ENCODE results near the gene MARK1. TPM values are rescaled to one million over a fixed set of nuclear protein-coding genes. Genes with fewer than 3 reads are reported as not detected.

MARK1 gene
- total RNA-seq, 2 experiments from 2014 or later = not detected

- peaks cover 4% of the 10 kb centered on the region for H3K4me1 Mint-ChIP-seq (ENCODE audit: low read depth)
- CTCF ChIA-PET = interaction anchor here (1.9 kb wide), 1 partner anchor 48 kb away, joined by 6 read pairs; no protein-coding TSS in a partner anchor
These were observed 157.9 kb downstream of the MARK1 start for GRCh38 chr1:220685879-220686278.

DNA sequence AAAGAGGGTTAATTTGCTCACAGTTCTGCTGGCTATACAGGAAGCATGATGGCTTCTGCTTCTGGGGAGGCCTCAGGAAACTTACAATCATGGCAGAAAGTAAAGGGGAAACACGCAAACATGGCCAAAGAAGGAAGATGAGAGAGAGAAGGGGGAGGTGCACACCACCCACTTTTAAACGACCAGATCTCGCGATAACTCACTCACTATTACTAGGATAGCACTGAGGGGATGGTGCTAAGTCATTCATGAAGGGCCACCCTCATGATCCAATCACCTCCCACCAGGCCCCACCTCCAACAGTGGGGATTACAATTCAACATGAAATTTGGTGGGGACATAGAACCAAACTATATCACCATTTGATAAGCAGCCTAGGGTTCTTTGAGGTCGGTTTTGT, 159.9 kb downstream of the MARK1 start:
- H3K4me1 Mint-ChIP-seq (ENCODE audit: low read depth) = peaks cover 4% of the 10 kb centered on the region
- H3K9me3 Mint-ChIP-seq = no peaks in the 10 kb centered on the region
- H3K27ac Mint-ChIP-seq = no peak overlapping the region
- CTCF ChIA-PET = no interaction called here
- intact Hi-C loops (cut with micrococcal nuclease) = no loop called here
- no peaks in the 10 kb centered on the region for H3K36me3 Mint-ChIP-seq (ENCODE audit: low read depth)
- no peak overlapping the region for H3K4me3 Mint-ChIP-seq
- peaks cover 5% of the 10 kb centered on the region for H3K27me3 Mint-ChIP-seq (ENCODE audit: low read depth)
- no peak for DNase-seq

More at GRCh38 chr1:220685879-220686278, 157.9 kb downstream of the MARK1 start:
- no peaks in the 10 kb centered on the region for H3K9me3 Mint-ChIP-seq
- H3K27ac Mint-ChIP-seq = no peak overlapping the region
- H3K36me3 Mint-ChIP-seq (ENCODE audit: low read depth) = no peaks in the 10 kb centered on the region
- intact Hi-C loops (cut with micrococcal nuclease) = no loop called here
- peaks cover 2% of the 10 kb centered on the region for H3K27me3 Mint-ChIP-seq (ENCODE audit: low read depth)
- H3K4me3 Mint-ChIP-seq = no peak overlapping the region
- DNase-seq = no peak

DNA sequence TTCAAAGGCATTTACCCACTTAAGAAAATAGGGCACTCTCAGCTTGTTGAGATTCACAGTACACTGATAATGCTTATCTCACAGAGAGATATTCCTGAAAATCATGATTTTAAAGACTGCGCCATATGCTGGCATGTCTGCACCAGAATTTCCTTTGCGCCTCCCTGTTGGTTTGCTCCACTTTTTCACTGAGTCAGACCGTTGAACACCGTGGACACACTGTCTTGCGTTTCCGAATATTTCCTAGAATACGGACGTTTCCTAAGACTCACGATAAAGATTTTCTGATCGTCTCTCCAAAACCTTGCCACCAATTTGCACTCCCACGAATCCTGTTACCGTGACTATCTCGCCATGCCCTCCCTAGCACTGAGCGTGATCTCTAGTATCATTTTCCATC, 161.7 kb downstream of the MARK1 start:
- no peaks in the 10 kb centered on the region for H3K36me3 Mint-ChIP-seq (ENCODE audit: low read depth)
- no peaks in the 10 kb centered on the region for H3K9me3 Mint-ChIP-seq
- no peak for DNase-seq
- intact Hi-C loops (cut with micrococcal nuclease) = loop anchor here (1.0 kb wide), 2 partner anchors 44 to 87 kb away; no protein-coding TSS in a partner anchor
- H3K4me3 Mint-ChIP-seq = peak overlapping the region; percentile 81
- H3K27ac Mint-ChIP-seq = no peak overlapping the region
- H3K4me1 Mint-ChIP-seq (ENCODE audit: low read depth) = peaks cover 4% of the 10 kb centered on the region
- CTCF ChIA-PET = interaction anchor here (0.9 to 1.6 kb wide), 3 partner anchors 14 to 87 kb away, joined by 3 to 6 read pairs (median 5); no protein-coding TSS in a partner anchor
- peaks cover 5% of the 10 kb centered on the region for H3K27me3 Mint-ChIP-seq (ENCODE audit: low read depth)

- no peaks in the 10 kb centered on the region for H3K36me3 Mint-ChIP-seq (ENCODE audit: low read depth)
- peaks cover 5% of the 10 kb centered on the region for H3K27me3 Mint-ChIP-seq (ENCODE audit: low read depth)
- peak within 1 kb of the TSS; percentile 81 for H3K4me3 Mint-ChIP-seq
- DNase-seq = peak; percentile 77
- no peaks in the 10 kb centered on the region for H3K9me3 Mint-ChIP-seq
- H3K27ac Mint-ChIP-seq = no peak within 1 kb of the TSS
- intact Hi-C loops (cut with micrococcal nuclease) = loop anchor here (1.0 kb wide), 2 partner anchors 43 to 86 kb away; no protein-coding TSS in a partner anchor
- H3K4me1 Mint-ChIP-seq (ENCODE audit: low read depth) = peaks cover 4% of the 10 kb centered on the region
- CTCF ChIA-PET = interaction anchor here (0.9 to 1.1 kb wide), 3 partner anchors 12 to 86 kb away, joined by 3 to 6 read pairs (median 6); no protein-coding TSS in a partner anchor
These were observed 162.5 kb downstream of the MARK1 start, which contains the start of gene C1orf115 for GRCh38 chr1:220690140-220691052. TSS of gene C1orf115 (plus strand) at chr1:220690363. CDS start at chr1:220690403, 40 bp downstream.

DNA sequence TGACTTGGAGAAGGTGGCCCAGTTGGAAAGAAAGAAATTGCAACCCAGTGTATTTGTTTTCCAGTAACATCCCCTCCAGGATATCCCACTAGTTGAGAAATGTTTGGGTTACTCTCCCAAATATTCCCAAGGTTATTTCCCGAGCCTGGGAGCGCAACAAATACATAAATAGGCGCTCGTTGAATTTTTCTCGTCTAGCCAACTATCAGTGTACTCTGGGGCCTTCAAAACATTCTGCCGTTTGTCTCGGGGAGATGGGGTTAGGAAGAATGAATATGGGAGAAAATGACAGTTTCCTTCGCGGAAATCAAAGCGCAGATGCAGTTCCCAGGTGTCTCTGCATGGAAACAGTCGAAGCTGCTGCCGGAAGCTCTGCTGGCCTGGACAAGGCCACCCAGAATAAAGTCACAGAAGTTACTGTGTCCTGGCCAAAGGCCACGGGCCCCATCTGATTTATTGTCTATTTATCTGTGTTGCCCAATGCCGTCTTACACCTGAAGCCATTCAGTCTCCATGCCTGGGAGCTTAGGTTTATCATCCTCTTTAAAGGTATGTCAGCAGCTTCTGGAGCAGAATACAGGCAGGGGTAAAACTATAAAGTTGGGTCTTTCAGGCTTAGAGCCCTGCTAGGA, 163.2 kb downstream of the MARK1 start:
- no peak overlapping the region for H3K27ac Mint-ChIP-seq
- intact Hi-C loops (cut with micrococcal nuclease) = no loop called here
- no peaks in the 10 kb centered on the region for H3K36me3 Mint-ChIP-seq (ENCODE audit: low read depth)
- H3K27me3 Mint-ChIP-seq (ENCODE audit: low read depth) = peaks cover 5% of the 10 kb centered on the region
- peaks cover 4% of the 10 kb centered on the region for H3K4me1 Mint-ChIP-seq (ENCODE audit: low read depth)
- H3K4me3 Mint-ChIP-seq = peak overlapping the region; percentile 51
- H3K9me3 Mint-ChIP-seq = no peaks in the 10 kb centered on the region
- DNase-seq = no peak
- CTCF ChIA-PET = interaction anchor here (0.9 to 1.3 kb wide), 4 partner anchors 11 to 42 kb away, joined by 3 to 6 read pairs (median 3); no protein-coding TSS in a partner anchor

DNA sequence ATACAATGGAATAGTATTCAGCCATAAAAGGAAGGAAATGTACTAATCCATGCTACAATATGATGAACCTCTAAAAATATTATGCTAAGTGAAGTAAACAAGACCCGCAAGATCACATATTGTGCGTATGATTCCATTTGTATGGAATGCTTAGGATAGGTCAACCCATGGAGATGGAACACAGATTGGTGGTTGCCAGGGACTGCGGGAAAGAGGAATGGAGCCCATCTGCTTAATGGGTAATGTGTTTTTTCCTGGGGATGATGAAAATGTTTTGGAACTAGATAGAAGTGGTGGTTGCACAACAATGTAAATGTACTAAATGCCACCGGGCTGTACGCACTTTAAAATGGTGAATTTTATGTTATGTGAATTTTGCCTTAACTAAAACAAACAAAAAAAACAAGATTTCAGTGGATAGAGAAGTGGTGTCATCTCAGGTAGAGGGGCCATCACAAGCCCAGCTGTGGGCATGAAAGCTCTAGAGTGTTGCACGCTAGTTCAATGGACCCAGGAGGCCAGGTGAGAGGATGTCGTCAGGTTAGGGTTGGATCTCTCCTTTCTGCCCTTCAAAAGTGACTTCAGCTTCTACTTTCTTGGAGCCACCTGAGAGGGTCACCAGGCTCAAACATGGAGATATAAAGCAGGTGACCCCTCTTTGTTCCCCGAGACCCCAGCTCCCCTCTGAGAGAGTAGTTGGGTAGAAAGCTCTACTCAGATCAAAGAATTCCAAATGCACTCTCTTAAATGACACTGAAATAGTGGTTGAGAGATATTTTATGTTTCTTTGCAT, 164.7 kb downstream of the MARK1 start:
- Mint-ChIP-seq H3K27me3 (ENCODE audit: low read depth) (peaks cover 5% of the 10 kb centered on the region), H3K36me3 (ENCODE audit: low read depth) (no peaks in the 10 kb centered on the region), H3K9me3 (no peaks in the 10 kb centered on the region), H3K4me1 (ENCODE audit: low read depth) (peaks cover 4% of the 10 kb centered on the region), H3K27ac (no peak overlapping the region), H3K4me3 (no peak overlapping the region)
- intact Hi-C loops (cut with micrococcal nuclease) = no loop called here
- CTCF ChIA-PET = interaction anchor here (0.9 to 1.0 kb wide), 2 partner anchors 30 to 40 kb away, joined by 3 read pairs; no protein-coding TSS in a partner anchor
- DNase-seq = no peak

GRCh38 chr1:220694866-220695382, 167.0 kb downstream of the MARK1 start:
- Mint-ChIP-seq H3K27ac (no peak overlapping the region), H3K36me3 (ENCODE audit: low read depth) (no peaks in the 10 kb centered on the region), H3K27me3 (ENCODE audit: low read depth) (peaks cover 5% of the 10 kb centered on the region), H3K9me3 (no peaks in the 10 kb centered on the region), H3K4me1 (ENCODE audit: low read depth) (peaks cover under 1% of the 10 kb centered on the region), H3K4me3 (no peak overlapping the region)
- CTCF ChIA-PET = interaction anchor here (1.3 kb wide), 1 partner anchor 31 kb away, joined by 3 read pairs; no protein-coding TSS in a partner anchor
- DNase-seq = no peak
- intact Hi-C loops (cut with micrococcal nuclease) = no loop called here

DNA sequence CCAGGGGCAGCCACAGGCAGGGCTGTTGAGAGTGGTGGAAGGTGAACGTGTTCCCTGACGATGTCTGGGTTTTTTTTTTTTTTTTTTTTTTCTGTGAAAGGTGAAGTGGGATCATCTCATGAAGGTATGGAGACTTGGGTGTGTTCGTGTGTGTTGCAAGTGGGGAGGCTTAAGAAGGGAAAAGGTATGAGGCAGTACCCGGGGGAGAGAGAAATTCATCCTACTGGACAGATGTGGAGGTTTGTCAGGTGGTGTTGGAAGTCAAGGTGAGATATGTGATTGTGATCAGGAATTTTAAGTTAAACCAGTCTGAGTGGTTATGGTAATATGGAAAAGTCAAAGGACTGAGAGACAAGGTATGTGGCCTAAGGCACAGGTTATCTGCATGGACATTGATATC, 167.5 kb downstream of the MARK1 start:
- no peak for DNase-seq
- no peaks in the 10 kb centered on the region for H3K4me1 Mint-ChIP-seq (ENCODE audit: low read depth)

GRCh38 chr1:220696226-220696862, 168.4 kb downstream of the MARK1 start:
- Mint-ChIP-seq H3K27me3 (ENCODE audit: low read depth) (peaks cover 3% of the 10 kb centered on the region), H3K4me3 (no peak overlapping the region), H3K4me1 (ENCODE audit: low read depth) (no peaks in the 10 kb centered on the region), H3K27ac (no peak overlapping the region), H3K9me3 (no peaks in the 10 kb centered on the region), H3K36me3 (ENCODE audit: low read depth) (no peaks in the 10 kb centered on the region)
- intact Hi-C loops (cut with micrococcal nuclease) = no loop called here
- no peak for DNase-seq
- CTCF ChIA-PET = interaction anchor here (1.0 to 1.3 kb wide), 2 partner anchors 16 to 29 kb away, joined by 3 read pairs; no protein-coding TSS in a partner anchor

More for the DNA sequence above, 167.5 kb downstream of the MARK1 start:
- intact Hi-C loops (cut with micrococcal nuclease) = no loop called here
- Mint-ChIP-seq H3K9me3 (no peaks in the 10 kb centered on the region), H3K36me3 (ENCODE audit: low read depth) (no peaks in the 10 kb centered on the region), H3K4me3 (no peak overlapping the region), H3K27me3 (ENCODE audit: low read depth) (peaks cover 5% of the 10 kb centered on the region), H3K27ac (no peak overlapping the region)
- CTCF ChIA-PET = interaction anchor here (1.0 to 1.3 kb wide), 2 partner anchors 15 to 30 kb away, joined by 3 read pairs; no protein-coding TSS in a partner anchor

DNA sequence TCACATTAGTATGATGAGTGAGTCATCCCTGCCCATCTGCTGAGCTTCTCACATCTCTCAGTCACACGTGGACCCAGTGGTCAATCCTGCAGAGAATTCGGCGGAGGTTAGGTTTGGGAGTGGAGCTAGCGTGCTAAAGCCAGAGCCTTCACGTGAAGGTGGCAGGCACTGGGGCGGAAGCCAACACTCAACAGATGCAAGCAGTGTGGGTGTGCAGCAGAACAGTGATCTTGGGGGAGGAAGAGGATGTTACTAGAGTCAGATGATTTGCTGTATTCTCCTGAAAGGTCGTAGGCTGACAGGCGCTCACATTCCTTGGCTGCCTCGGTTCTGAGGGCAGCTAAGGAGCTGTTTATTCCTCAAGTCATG, 168.9 kb downstream of the MARK1 start:
- Mint-ChIP-seq H3K27me3 (ENCODE audit: low read depth) (peaks cover 3% of the 10 kb centered on the region), H3K4me1 (ENCODE audit: low read depth) (no peaks in the 10 kb centered on the region), H3K4me3 (no peak overlapping the region), H3K9me3 (no peaks in the 10 kb centered on the region), H3K27ac (no peak overlapping the region), H3K36me3 (ENCODE audit: low read depth) (no peaks in the 10 kb centered on the region)
- DNase-seq = no peak
- CTCF ChIA-PET = no interaction called here
- intact Hi-C loops (cut with micrococcal nuclease) = no loop called here

GRCh38 chr1:220697326-220697725, 169.4 kb downstream of the MARK1 start:
- H3K4me1 Mint-ChIP-seq (ENCODE audit: low read depth) = no peaks in the 10 kb centered on the region
- no peak for DNase-seq
- H3K9me3 Mint-ChIP-seq = no peaks in the 10 kb centered on the region
- intact Hi-C loops (cut with micrococcal nuclease) = no loop called here
- peaks cover 6% of the 10 kb centered on the region for H3K27me3 Mint-ChIP-seq (ENCODE audit: low read depth)
- H3K36me3 Mint-ChIP-seq (ENCODE audit: low read depth) = no peaks in the 10 kb centered on the region
- no peak overlapping the region for H3K27ac Mint-ChIP-seq
- CTCF ChIA-PET = no interaction called here
- no peak overlapping the region for H3K4me3 Mint-ChIP-seq
